Sigmoid colon (tissue), 7 donors: ENCODE data around the gene RAB3B. TPM values are rescaled to one million over a fixed set of nuclear protein-coding genes. Genes with fewer than 3 reads are reported as not detected.

ENCODE experiments used
- DNase-seq: peaks from one replicate; pipeline ENCODE4 v3.0.0-alpha.2; 2019
- H3K27ac ChIP-seq, 4 donors: fragments of 200-600 bp; sonication (generic); one replicate each; pipeline ENCODE4 v1.5.1; 2016 to 2019; ENCODE audit warnings: mild to moderate bottlenecking in 1 of 4
- H3K27me3 ChIP-seq, 3 donors: fragments of 200-600 bp; sonication (generic); one replicate each; pipeline ENCODE4 v1.5.1; 2019; ENCODE audit warnings: mild to moderate bottlenecking in 1 of 3
- H3K36me3 ChIP-seq, 4 donors: fragments of 200-600 bp; sonication (generic); one replicate each; pipeline ENCODE4 v1.5.1; 2016 to 2019
- H3K4me1 ChIP-seq, 4 donors: fragments of 200-600 bp; sonication (generic); one replicate each; pipeline ENCODE4 v1.5.1; 2017 to 2019
- H3K4me3 ChIP-seq, 4 donors: fragments of 200-600 bp; sonication (generic); one replicate each; pipeline ENCODE4 v1.5.1; 2017 to 2019; ENCODE audit warnings: mild to moderate bottlenecking in 2 of 4, moderate library complexity in 1 of 4
- H3K9me3 ChIP-seq, 4 donors: fragments of 200-600 bp in 3 of 4; sonication (generic) in 3 of 4; one replicate each; pipeline versions ENCODE4 v1.5.1 to v1.6.1; 2013 to 2019
- EP300 ChIP-seq, 4 donors: sonication (generic); formaldehyde crosslinking; IDR thresholded peaks; one replicate each; pipeline ENCODE4 v1.6.1; 2017; ENCODE audit warnings: antibody characterized with exemption in 4 of 4
- POLR2A ChIP-seq, 2 donors: fragments of 450-650 bp; IDR thresholded peaks; one replicate each; pipeline ENCODE4 v1.6.1; 2016; ENCODE audit warnings: antibody characterized with exemption in 2 of 2, mild to moderate bottlenecking in 2 of 2, moderate library complexity in 2 of 2
- POLR2AphosphoS5 ChIP-seq, 4 donors: sonication (generic); formaldehyde crosslinking; IDR thresholded peaks; one replicate each; pipeline ENCODE4 v1.6.1; 2017; ENCODE audit warnings: antibody characterized with exemption in 4 of 4
- WGBS, 2 donors: extraction: QIAGEN DNeasy Blood & Tissue Kit; methylation state at CpG; one replicate each; pipeline ENCODE4 v1.1.7; 2013; 5-methylcytosine and 5-hydroxymethylcytosine counted together
- intact Hi-C: fragments of 100-400 bp; cut with DNase I; formaldehyde crosslinking; loops from one replicate; pipeline ENCODE4 v1.15.1; 2023
- polyA plus RNA-seq, 3 donors: library from polyadenylated mRNA; stranded (reverse); fragments of 200-250 nt; gene quantifications; one replicate each; pipeline ENCODE4 v1.2.3, GENCODE V29; 2013
- total RNA-seq, 4 donors: library from RNA; depleted of rRNA; stranded (reverse); fragments of >200 nt; gene quantifications; one replicate each; pipeline ENCODE4 v1.1.0, GENCODE V29; 2016
- TF ChIP-seq, protein P1 (sequence below), 4 experiments: fragments of 450-650 bp in 3 of 4; fragments of 200-600 bp in 1 of 4; IDR thresholded peaks; one replicate each; pipeline ENCODE4 v1.5.1; 2016 to 2019; ENCODE audit warnings: antibody characterized with exemption in 4 of 4, mild to moderate bottlenecking in 3 of 4, moderate library complexity in 2 of 4
- donor health status: healthy with polysubstance abuse.
- donor health status: Bipolar disorder and iron deficiency.
- donor health status: healthy.

Gene RAB3B
- total and polyA plus RNA-seq, 7 donors, result 1.5 to 4.3 (median 3.1) TPM

DNA sequence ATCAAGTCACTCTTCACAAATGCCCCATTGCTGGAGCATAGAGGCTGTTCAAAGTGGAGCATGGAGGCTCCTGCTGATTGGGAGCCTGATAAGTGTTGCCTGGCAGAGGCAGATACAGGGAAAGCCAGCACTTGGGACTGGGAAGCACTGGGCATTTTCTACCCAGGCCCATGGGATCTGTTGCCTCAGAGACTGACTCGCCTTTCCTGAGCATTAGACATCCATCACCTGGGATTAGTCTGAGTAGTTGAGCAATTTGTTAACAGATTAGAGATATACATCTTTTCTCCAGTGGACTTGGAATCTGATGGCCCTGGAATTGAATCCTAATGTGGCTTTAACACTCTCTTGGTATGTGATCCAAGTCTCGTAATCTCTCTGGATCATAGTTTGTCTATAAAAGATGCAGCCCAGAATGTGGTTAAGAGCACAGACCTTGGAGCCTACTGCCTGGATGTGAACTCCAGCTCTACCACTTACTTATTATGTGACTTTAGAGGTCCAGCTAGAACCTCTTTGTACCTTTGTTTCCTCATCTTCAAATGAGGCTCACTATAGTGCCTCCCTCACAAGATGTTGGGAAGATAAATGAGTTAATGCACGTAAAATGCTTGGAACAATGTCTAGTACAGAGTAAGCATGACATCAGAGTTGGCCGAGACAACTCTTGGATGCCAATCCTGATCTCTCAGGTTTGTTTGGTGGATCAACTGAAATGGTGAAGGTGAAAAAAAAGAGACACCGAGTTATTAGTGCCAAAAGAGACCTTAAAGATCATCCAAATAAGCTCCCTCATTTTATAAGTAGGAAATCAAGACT is 73.7 kb downstream of the RAB3B start:
- Histone ChIP-seq H3K27me3 (no peaks in the 10 kb centered on the region), H3K9me3 (no peaks in the 10 kb centered on the region), H3K36me3 (no peaks in the 10 kb centered on the region), H3K4me3 (no peak overlapping the region), H3K4me1 (no peaks in the 10 kb centered on the region), H3K27ac (no peak overlapping the region)
- DNase-seq, result no peak
- 86% methylated on average over 5 of the region's 5 CpGs for WGBS, 2 donors
- intact Hi-C loops, result no loop called here
- TF ChIP-seq, protein P1, sequence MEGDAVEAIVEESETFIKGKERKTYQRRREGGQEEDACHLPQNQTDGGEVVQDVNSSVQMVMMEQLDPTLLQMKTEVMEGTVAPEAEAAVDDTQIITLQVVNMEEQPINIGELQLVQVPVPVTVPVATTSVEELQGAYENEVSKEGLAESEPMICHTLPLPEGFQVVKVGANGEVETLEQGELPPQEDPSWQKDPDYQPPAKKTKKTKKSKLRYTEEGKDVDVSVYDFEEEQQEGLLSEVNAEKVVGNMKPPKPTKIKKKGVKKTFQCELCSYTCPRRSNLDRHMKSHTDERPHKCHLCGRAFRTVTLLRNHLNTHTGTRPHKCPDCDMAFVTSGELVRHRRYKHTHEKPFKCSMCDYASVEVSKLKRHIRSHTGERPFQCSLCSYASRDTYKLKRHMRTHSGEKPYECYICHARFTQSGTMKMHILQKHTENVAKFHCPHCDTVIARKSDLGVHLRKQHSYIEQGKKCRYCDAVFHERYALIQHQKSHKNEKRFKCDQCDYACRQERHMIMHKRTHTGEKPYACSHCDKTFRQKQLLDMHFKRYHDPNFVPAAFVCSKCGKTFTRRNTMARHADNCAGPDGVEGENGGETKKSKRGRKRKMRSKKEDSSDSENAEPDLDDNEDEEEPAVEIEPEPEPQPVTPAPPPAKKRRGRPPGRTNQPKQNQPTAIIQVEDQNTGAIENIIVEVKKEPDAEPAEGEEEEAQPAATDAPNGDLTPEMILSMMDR (IDR thresholded peaks at IDR 0.05), result no peak
- TF ChIP-seq EP300 (IDR thresholded peaks at IDR 0.05), result no peak
- TF ChIP-seq POLR2AphosphoS5 (IDR thresholded peaks at IDR 0.05), result no peak
- no peak for TF ChIP-seq POLR2A (IDR thresholded peaks at IDR 0.05)

DNA sequence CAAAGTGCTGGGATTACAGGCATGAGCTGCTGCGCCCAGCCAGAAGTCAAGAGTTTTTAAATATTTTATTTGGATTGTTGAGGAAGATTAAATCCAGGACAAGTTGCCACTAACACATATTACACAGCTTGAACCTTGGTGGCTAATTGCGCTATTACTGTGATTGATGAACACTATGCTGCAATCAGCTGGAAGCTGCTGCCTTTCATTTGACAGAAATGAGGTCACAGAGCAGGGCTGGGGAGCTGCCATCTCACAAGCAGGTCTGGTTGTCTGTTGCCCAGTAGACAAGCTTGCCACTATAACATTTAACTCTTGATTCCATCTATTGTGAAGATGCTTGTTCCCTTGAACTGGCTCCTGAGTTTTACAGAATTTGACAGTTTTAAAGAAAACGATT is 74.5 kb downstream of the RAB3B start:
- 87 to 92% methylated on average over 3 of the region's 3 CpGs for WGBS, 2 donors
- H3K4me3 ChIP-seq, result no peak overlapping the region
- no peak for DNase-seq
- no peaks in the 10 kb centered on the region for H3K9me3 ChIP-seq
- no peaks in the 10 kb centered on the region for H3K27me3 ChIP-seq
- no peaks in the 10 kb centered on the region for H3K36me3 ChIP-seq
- no peak overlapping the region for H3K27ac ChIP-seq
- H3K4me1 ChIP-seq, result peaks cover 0 to under 1% (median 0%) of the 10 kb centered on the region in 4 donors
- intact Hi-C loops, result no loop called here
- TF ChIP-seq POLR2AphosphoS5 (IDR thresholded peaks at IDR 0.05) (no peak), POLR2A (IDR thresholded peaks at IDR 0.05) (no peak)

DNA sequence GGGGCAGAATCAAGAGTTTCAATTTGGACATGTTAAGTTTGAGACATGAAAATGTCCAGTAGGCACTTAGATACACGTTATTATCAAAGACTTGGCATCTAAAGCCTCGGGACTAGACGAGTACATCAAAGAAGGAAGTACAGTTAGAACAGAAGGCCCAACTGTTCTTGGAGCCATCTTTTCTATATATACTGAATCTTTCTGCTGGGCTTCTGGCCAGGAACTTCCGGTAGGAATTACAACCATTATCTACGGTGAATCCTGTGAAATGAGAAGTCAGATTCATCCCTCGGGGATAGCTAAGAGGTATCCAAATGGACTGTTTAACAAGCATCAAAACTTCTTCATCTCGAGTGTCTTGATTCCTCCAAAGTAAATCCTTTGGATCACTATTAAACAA is 77.6 kb downstream of the RAB3B start:
- Histone ChIP-seq H3K4me3 (no peak overlapping the region), H3K27ac (no peak overlapping the region), H3K9me3 (no peaks in the 10 kb centered on the region), H3K36me3 (no peaks in the 10 kb centered on the region), H3K4me1 (peaks cover 0 to 14% (median 3%) of the 10 kb centered on the region in 4 donors), H3K27me3 (no peaks in the 10 kb centered on the region)
- TF ChIP-seq POLR2AphosphoS5 (IDR thresholded peaks at IDR 0.05) (no peak), EP300 (IDR thresholded peaks at IDR 0.05) (no peak), POLR2A (IDR thresholded peaks at IDR 0.05) (no peak)
- TF ChIP-seq, protein P1 (IDR thresholded peaks at IDR 0.05), result no peak
- intact Hi-C loops, result no loop called here
- DNase-seq, result no peak
- 89 to 92% methylated on average over 7 of the region's 7 CpGs for WGBS, 2 donors

DNA sequence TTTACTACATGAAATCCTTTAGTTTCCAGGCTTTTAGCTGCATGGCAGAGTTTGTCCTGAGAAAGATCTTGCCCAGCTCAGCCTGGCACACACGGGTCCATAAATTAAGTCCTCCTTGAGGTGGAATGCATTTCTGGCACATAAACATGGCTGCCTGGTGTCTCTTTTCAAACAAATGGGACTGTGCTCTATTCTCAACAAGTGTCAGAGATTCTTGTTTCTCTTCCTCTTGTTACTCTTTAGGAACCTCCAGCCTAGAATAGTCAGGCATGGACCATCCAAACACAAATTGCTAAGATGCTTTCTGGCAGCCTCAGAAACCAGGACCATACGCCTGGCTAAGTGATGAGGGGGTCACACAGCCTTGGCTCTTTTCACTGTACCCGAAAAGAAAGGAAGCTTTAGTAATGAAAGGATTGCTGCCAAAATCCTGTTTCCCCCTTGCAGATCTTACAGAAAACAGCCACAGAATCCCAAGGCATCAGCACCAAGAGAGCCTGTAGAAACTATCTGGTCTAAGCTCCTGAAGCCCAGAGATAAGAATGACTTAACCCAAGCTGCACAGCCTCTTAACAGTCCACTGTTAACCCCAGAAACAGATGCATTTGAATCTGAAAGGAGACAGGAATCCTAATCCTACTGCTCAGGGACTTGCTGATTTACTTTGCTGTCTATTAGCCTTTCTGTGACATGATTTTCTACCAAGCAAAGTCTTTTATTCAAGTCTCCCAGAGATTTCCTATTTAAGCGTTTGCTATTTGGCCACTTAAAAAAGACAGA is 80.1 kb downstream of the RAB3B start:
- H3K4me3 ChIP-seq, result no peak overlapping the region
- intact Hi-C loops, result no loop called here
- 73 to 86% methylated on average over 4 of the region's 4 CpGs for WGBS, 2 donors
- H3K9me3 ChIP-seq, result no peaks in the 10 kb centered on the region
- no peak for DNase-seq
- no peaks in the 10 kb centered on the region for H3K27me3 ChIP-seq
- H3K4me1 ChIP-seq, result peaks cover 0 to 14% (median 3%) of the 10 kb centered on the region in 4 donors
- H3K27ac ChIP-seq, result no peak overlapping the region
- no peak for TF ChIP-seq EP300 (IDR thresholded peaks at IDR 0.05)
- TF ChIP-seq POLR2AphosphoS5 (IDR thresholded peaks at IDR 0.05), result no peak
- TF ChIP-seq POLR2A (IDR thresholded peaks at IDR 0.05), result no peak
- TF ChIP-seq, protein P1 (IDR thresholded peaks at IDR 0.05), result no peak
- H3K36me3 ChIP-seq, result no peaks in the 10 kb centered on the region

DNA sequence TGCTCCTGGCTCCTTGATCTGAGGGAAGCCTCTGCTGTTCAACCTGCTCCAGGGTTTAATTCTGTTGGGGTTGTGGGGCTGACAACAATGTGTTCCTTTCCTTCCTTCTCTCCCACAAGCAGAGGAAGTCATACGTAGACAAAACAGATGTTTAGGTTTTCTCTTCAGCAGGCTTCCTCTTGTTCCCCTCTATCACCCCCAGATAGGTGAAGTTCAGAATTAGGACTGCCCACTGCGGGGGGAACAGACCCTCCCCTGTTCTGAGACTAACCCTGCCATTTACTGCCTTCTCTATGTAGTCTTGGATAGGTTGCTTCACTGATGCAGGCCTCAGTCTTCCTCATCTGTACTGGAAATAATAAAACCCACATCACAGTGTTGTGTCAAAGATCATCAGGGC is 82.0 kb downstream of the RAB3B start:
- 69 to 79% methylated on average over 2 of the region's 2 CpGs for WGBS, 2 donors
- TF ChIP-seq, protein P1 (IDR thresholded peaks at IDR 0.05), result no peak
- TF ChIP-seq POLR2AphosphoS5 (IDR thresholded peaks at IDR 0.05) (no peak), EP300 (IDR thresholded peaks at IDR 0.05) (no peak), POLR2A (IDR thresholded peaks at IDR 0.05) (no peak)
- peaks cover 0 to 3% (median 0%) of the 10 kb centered on the region in 3 donors for H3K27me3 ChIP-seq

More for the DNA sequence above, 82.0 kb downstream of the RAB3B start:
- Histone ChIP-seq H3K27ac (no peak overlapping the region), H3K9me3 (no peaks in the 10 kb centered on the region), H3K36me3 (no peaks in the 10 kb centered on the region), H3K4me1 (peaks cover 0 to 14% (median 3%) of the 10 kb centered on the region in 4 donors), H3K4me3 (no peak overlapping the region)
- intact Hi-C loops, result no loop called here
- no peak for DNase-seq
